GM19397 (cell line): Measurements from ENCODE around the gene DGKQ.

Experiments
- ATAC-seq: cut with Tn5 transposase; IDR thresholded peaks from one replicate; pipeline ENCODE4 v1.9.1; 2021; ENCODE audit warnings: mild to moderate bottlenecking, moderate library complexity; ENCODE audit not compliant: unreplicated experiment

DGKQ gene

GRCh38 chr4:963276-964225 is 9.8 kb downstream of the DGKQ start:
- ATAC-seq: no peak

- no peak for ATAC-seq
Measured at GRCh38 chr4:962231-963208, 10.8 kb downstream of the DGKQ start.

- ATAC-seq: no peak
Measured at GRCh38 chr4:961351-962230, 11.8 kb downstream of the DGKQ start.

GRCh38 chr4:960636-961350 is 12.6 kb downstream of the DGKQ start:
- no peak for ATAC-seq

- no peak for ATAC-seq
Measured at GRCh38 chr4:960140-960635, 13.2 kb downstream of the DGKQ start.

- no peak for ATAC-seq
Measured at GRCh38 chr4:959338-960139, 13.8 kb downstream of the DGKQ start.

- no peak for ATAC-seq
Measured at GRCh38 chr4:958696-959337, 14.6 kb downstream of the DGKQ start.

GRCh38 chr4:958314-958665 is 15.1 kb downstream of the DGKQ start:
- ATAC-seq: no peak

- no peak for ATAC-seq
Measured at GRCh38 chr4:957581-958313, 15.6 kb downstream of the DGKQ start.

GRCh38 chr4:957231-957580 is 16.2 kb downstream of the DGKQ start:
- ATAC-seq: no peak

- ATAC-seq: no peak
Measured at GRCh38 chr4:956531-957230, 16.7 kb downstream of the DGKQ start.

GRCh38 chr4:955931-956381 is 17.4 kb downstream of the DGKQ start:
- no peak for ATAC-seq

- no peak for ATAC-seq
Measured at GRCh38 chr4:955161-955921, 18.0 kb downstream of the DGKQ start.

- ATAC-seq: no peak
Measured at GRCh38 chr4:954211-955020, 19.0 kb downstream of the DGKQ start.

GRCh38 chr4:953574-953915 is 19.8 kb downstream of the DGKQ start:
- no peak for ATAC-seq
